Sigmoid colon (tissue), 4 donors: Measurements from ENCODE around the gene FMNL2.

ENCODE experiments used
- CTCF ChIP-seq, 4 experiments: fragments of 450-650 bp in 3 of 4; fragments of 200-600 bp in 1 of 4; IDR thresholded peaks; one replicate each; pipeline ENCODE4 v1.5.1; 2016 to 2019; ENCODE audit warnings: antibody characterized with exemption in 4 of 4, mild to moderate bottlenecking in 3 of 4, moderate library complexity in 2 of 4
- EP300 ChIP-seq, 4 donors: sonication (generic); formaldehyde crosslinking; IDR thresholded peaks; one replicate each; pipeline ENCODE4 v1.6.1; 2017; ENCODE audit warnings: antibody characterized with exemption in 4 of 4
- POLR2A ChIP-seq, 2 donors: fragments of 450-650 bp; IDR thresholded peaks; one replicate each; pipeline ENCODE4 v1.6.1; 2016; ENCODE audit warnings: antibody characterized with exemption in 2 of 2, mild to moderate bottlenecking in 2 of 2, moderate library complexity in 2 of 2
- POLR2AphosphoS5 ChIP-seq, 4 donors: sonication (generic); formaldehyde crosslinking; IDR thresholded peaks; one replicate each; pipeline ENCODE4 v1.6.1; 2017; ENCODE audit warnings: antibody characterized with exemption in 4 of 4

GRCh38 chr2:152426801-152427200, 91.8 kb downstream of the FMNL2 start:
- no peak for TF ChIP-seq CTCF (IDR thresholded peaks at IDR 0.05)
- TF ChIP-seq POLR2AphosphoS5 (IDR thresholded peaks at IDR 0.05), result no peak
- no peak for TF ChIP-seq POLR2A (IDR thresholded peaks at IDR 0.05)
- no peak for TF ChIP-seq EP300 (IDR thresholded peaks at IDR 0.05)
